ENCODE data around the gene MFSD6. TPM values are rescaled to one million over a fixed set of nuclear protein-coding genes. Genes with fewer than 3 reads are reported as not detected.
"Not testable (repeated sequence)": the region's sequence is repeated elsewhere in the genome, so short reads cannot be mapped to it uniquely, and the experiment has no call there.

Gene MFSD6
- total RNA-seq, 1 donor from 2014 or later, result 54.3 TPM

GRCh38 chr2:190420801-190421200, 12.6 kb downstream of the MFSD6 start:
- TF ChIP-seq, protein P1, sequence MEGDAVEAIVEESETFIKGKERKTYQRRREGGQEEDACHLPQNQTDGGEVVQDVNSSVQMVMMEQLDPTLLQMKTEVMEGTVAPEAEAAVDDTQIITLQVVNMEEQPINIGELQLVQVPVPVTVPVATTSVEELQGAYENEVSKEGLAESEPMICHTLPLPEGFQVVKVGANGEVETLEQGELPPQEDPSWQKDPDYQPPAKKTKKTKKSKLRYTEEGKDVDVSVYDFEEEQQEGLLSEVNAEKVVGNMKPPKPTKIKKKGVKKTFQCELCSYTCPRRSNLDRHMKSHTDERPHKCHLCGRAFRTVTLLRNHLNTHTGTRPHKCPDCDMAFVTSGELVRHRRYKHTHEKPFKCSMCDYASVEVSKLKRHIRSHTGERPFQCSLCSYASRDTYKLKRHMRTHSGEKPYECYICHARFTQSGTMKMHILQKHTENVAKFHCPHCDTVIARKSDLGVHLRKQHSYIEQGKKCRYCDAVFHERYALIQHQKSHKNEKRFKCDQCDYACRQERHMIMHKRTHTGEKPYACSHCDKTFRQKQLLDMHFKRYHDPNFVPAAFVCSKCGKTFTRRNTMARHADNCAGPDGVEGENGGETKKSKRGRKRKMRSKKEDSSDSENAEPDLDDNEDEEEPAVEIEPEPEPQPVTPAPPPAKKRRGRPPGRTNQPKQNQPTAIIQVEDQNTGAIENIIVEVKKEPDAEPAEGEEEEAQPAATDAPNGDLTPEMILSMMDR (conservative IDR thresholded peaks at IDR 0.05; ENCODE audit: low read depth, low read length), result no peak
- H3K4me3 ChIP-seq (ENCODE audit: low read depth, low read length), result no peak overlapping the region
- no peak for DNase-seq (ENCODE audit: low read depth)

DNA sequence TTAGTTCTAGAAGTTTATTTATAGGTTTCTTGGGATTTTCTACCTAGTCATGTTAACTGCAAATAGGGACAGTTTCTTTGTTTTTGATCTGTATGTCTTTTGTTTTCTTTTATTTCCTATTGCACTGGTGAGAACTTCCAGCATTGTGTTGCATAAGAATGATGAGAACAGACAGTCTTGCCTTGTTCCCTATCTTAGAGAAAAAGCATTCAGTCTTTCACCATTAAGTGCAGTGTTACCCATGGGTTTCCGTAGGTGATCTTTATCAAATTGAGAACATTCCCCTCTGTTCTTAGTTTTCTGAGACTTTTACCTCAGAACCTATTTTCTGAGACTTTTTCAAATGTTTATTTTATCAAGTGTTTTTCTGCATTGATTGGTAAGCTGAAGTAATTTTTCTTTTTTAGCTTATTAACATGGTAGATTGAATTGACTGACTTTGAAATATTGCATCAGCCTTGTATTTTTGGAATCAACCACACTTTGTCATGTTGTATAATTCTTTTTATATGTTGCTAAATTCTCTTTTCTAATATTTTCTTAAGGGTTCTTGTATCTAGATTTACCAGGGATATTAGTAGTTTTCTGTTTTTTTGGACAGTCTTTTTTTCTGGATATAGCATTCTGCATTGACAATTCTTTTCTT, 17.2 kb downstream of the MFSD6 start:
- TF ChIP-seq, protein P1 (conservative IDR thresholded peaks at IDR 0.05; ENCODE audit: low read depth, low read length), result no peak
- no peak for DNase-seq (ENCODE audit: low read depth)
- no peak overlapping the region for H3K4me3 ChIP-seq (ENCODE audit: low read depth, low read length)

GRCh38 chr2:190425883-190426658, 17.9 kb downstream of the MFSD6 start:
- no peak overlapping the region for H3K4me3 ChIP-seq (ENCODE audit: low read depth, low read length)
- no peak for DNase-seq (ENCODE audit: low read depth)
- TF ChIP-seq, protein P1 (conservative IDR thresholded peaks at IDR 0.05; ENCODE audit: low read depth, low read length), result no peak

DNA sequence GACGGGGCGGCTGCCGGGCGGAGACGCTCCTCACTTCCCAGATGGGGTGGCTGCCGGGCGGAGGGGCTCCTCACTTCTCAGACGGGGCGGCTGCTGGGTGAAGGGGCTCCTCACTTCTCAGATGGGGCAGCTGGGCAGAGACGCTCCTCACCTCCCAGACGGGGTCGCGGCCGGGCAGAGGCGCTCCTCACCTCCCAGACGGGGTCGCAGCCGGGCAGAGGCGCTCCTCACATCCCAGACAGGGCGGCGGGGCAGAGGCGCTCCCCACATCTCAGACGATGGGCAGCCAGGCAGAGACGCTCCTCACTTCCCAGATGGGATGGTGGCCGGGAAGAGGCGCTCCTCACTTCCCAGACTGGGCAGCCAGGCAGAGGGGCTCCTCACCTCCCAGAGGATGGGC, 22.7 kb downstream of the MFSD6 start:
- not testable (repeated sequence) for H3K4me3 ChIP-seq (ENCODE audit: low read depth, low read length); DNase-seq (ENCODE audit: low read depth)

DNA sequence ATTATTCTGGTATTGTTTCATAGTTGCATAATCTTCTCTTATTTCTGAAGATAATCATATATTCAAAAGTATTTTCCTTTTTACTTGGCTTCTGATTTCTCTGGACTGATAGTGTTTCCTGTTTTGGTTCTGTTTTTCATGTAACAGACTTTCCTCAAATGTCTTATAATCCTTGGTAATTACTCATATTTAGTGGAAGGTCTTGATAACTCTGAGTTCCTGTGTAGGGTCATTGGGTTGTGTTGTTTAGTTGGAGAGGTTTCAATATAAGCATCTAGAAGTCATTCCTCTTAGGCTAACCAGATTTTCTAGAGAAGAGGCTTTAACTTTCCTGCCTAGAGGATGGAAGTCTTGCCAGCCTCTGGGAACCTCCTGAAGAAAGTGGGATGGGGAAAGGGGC, 23.8 kb downstream of the MFSD6 start:
- DNase-seq (ENCODE audit: low read depth), result no peak
- H3K4me3 ChIP-seq (ENCODE audit: low read depth, low read length), result no peak overlapping the region
- TF ChIP-seq, protein P1 (conservative IDR thresholded peaks at IDR 0.05; ENCODE audit: low read depth, low read length), result no peak

DNA sequence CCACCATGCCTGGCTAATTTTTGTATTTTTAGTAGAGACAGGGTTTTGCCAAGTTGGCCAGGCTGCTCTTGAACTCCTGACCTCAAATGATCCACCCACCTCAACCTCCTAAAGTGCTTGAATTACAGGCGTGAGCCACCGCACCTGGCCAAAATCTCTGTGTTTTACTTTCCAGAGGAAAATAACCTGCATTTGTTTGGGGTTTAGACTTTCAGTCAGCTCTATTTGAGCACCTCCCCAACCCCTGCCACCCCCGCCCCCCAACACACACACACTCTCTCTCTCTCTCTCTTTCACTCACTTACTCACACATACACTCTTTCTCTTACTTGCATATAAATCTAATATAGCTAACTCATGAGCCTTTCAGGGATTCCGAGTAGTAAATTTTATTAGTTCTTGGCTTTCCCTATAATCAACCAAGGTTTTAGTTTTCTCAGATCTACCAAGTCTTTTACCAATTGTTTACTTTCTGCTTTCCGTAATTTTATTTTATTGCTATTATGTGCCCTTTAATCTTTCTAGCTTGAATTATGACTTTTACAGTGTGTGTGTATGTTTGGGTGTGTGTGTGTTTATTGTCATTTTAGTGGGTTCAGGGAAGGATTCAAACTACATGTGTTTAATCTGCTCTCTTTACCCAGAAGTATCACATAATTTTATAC, 24.5 kb downstream of the MFSD6 start:
- TF ChIP-seq, protein P1 (conservative IDR thresholded peaks at IDR 0.05; ENCODE audit: low read depth, low read length), result no peak
- H3K4me3 ChIP-seq (ENCODE audit: low read depth, low read length), result no peak overlapping the region
- DNase-seq (ENCODE audit: low read depth), result no peak

- H3K4me3 ChIP-seq (ENCODE audit: low read depth, low read length), result no peak overlapping the region
- DNase-seq (ENCODE audit: low read depth), result no peak
- TF ChIP-seq, protein P1 (conservative IDR thresholded peaks at IDR 0.05; ENCODE audit: low read depth, low read length), result no peak
Observed at GRCh38 chr2:190435031-190435670, 27.0 kb downstream of the MFSD6 start.
